Sigmoid colon (tissue), 4 donors: ENCODE results near the gene CCDC148.

ENCODE experiments used
- EP300 ChIP-seq, 4 donors: sonication (generic); formaldehyde crosslinking; IDR thresholded peaks; one replicate each; pipeline ENCODE4 v1.6.1; 2017; ENCODE audit warnings: antibody characterized with exemption in 4 of 4
- POLR2A ChIP-seq, 2 donors: fragments of 450-650 bp; IDR thresholded peaks; one replicate each; pipeline ENCODE4 v1.6.1; 2016; ENCODE audit warnings: antibody characterized with exemption in 2 of 2, mild to moderate bottlenecking in 2 of 2, moderate library complexity in 2 of 2
- TF ChIP-seq, protein P1 (sequence below), 4 experiments: fragments of 450-650 bp in 3 of 4; fragments of 200-600 bp in 1 of 4; IDR thresholded peaks; one replicate each; pipeline ENCODE4 v1.5.1; 2016 to 2019; ENCODE audit warnings: antibody characterized with exemption in 4 of 4, mild to moderate bottlenecking in 3 of 4, moderate library complexity in 2 of 4

DNA sequence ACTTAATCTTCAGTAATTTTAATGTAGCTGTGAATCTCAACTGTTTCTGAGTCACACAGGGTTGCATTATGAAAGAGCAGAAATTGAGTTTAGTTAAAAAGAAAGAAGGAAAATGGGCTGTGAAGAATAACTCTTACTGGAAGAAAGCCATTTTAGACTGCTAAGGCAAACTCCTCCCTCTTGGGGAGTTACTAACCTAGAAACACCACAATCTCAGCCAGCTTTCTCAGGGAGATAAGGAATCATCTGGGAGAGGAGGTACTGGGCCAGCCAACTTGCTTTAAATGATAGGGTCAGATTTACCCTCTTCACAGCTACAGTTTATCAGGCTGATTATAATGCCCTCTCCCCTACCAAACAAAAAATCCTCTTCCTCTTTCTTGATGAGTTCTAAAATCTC lies 119.5 kb downstream of the CCDC148 start:
- TF ChIP-seq POLR2A (IDR thresholded peaks at IDR 0.05) = no peak
- TF ChIP-seq, protein P1, sequence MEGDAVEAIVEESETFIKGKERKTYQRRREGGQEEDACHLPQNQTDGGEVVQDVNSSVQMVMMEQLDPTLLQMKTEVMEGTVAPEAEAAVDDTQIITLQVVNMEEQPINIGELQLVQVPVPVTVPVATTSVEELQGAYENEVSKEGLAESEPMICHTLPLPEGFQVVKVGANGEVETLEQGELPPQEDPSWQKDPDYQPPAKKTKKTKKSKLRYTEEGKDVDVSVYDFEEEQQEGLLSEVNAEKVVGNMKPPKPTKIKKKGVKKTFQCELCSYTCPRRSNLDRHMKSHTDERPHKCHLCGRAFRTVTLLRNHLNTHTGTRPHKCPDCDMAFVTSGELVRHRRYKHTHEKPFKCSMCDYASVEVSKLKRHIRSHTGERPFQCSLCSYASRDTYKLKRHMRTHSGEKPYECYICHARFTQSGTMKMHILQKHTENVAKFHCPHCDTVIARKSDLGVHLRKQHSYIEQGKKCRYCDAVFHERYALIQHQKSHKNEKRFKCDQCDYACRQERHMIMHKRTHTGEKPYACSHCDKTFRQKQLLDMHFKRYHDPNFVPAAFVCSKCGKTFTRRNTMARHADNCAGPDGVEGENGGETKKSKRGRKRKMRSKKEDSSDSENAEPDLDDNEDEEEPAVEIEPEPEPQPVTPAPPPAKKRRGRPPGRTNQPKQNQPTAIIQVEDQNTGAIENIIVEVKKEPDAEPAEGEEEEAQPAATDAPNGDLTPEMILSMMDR (IDR thresholded peaks at IDR 0.05) = no peak
- TF ChIP-seq EP300 (IDR thresholded peaks at IDR 0.05) = no peak
